Skin epidermis (tissue), 12 donors: ENCODE data around the gene NCL.

Experiments
- H3K27ac ChIP-seq, 21 experiments: fragments of 200-600 bp; sonication (generic) in 11 of 21; one replicate each; pipeline ENCODE4 v1.5.0; 2020; ENCODE audit warnings: mild to moderate bottlenecking in 3 of 21, inconsistent platforms in 2 of 21, moderate library complexity in 2 of 21
- H3K4me3 ChIP-seq, 7 experiments: fragments of 200-600 bp; sonication (generic) in 2 of 7; one replicate each; pipeline ENCODE4 v1.5.0; 2020; ENCODE audit warnings: inconsistent platforms in 2 of 7, mild to moderate bottlenecking in 2 of 7, moderate library complexity in 1 of 7

The NCL gene

GRCh38 chr2:231463698-231464575 is at the start of gene NCL:
Gene NCL, minus strand, starts transcription at chr2:231464484. Its CDS starts 131 bp downstream, at chr2:231464353.
- peak within 1 kb of the TSS; percentile 86 to 100 (median 97) for H3K27ac ChIP-seq
- H3K4me3 ChIP-seq = peak within 1 kb of the TSS; percentile 78 to 97 (median 86)

- H3K27ac ChIP-seq = peak overlapping the region in 20 of 21 experiments; percentile 49 to 95 (median 88)
These were observed 49.5 kb upstream of the NCL start for GRCh38 chr2:231513746-231514224.

GRCh38 chr2:231512222-231512621 is 47.9 kb upstream of the NCL start:
- no peak overlapping the region for H3K4me3 ChIP-seq
- no peak overlapping the region for H3K27ac ChIP-seq

More at GRCh38 chr2:231513746-231514224, 49.5 kb upstream of the NCL start:
- H3K4me3 ChIP-seq = peak overlapping the region; percentile 48 to 71 (median 58)

- no peak overlapping the region for H3K27ac ChIP-seq
- H3K4me3 ChIP-seq = no peak overlapping the region
These were observed 39.5 kb upstream of the NCL start for GRCh38 chr2:231503766-231504165.

- no peak overlapping the region for H3K4me3 ChIP-seq
These were observed 38.3 kb upstream of the NCL start for GRCh38 chr2:231502596-231502995.

GRCh38 chr2:231497651-231498050 is 33.4 kb upstream of the NCL start:
- Histone ChIP-seq H3K4me3 (no peak overlapping the region), H3K27ac (no peak overlapping the region)

More at GRCh38 chr2:231502596-231502995, 38.3 kb upstream of the NCL start:
- no peak overlapping the region for H3K27ac ChIP-seq

- H3K27ac ChIP-seq = no peak overlapping the region
- H3K4me3 ChIP-seq = no peak overlapping the region
These were observed 30.4 kb upstream of the NCL start for GRCh38 chr2:231494669-231495068.

GRCh38 chr2:231490801-231491200 is 26.5 kb upstream of the NCL start:
- H3K4me3 ChIP-seq = no peak overlapping the region
- H3K27ac ChIP-seq = no peak overlapping the region

GRCh38 chr2:231489990-231490389 is 25.7 kb upstream of the NCL start:
- no peak overlapping the region for H3K27ac ChIP-seq
- no peak overlapping the region for H3K4me3 ChIP-seq

GRCh38 chr2:231488331-231488730 is 24.0 kb upstream of the NCL start:
- no peak overlapping the region for H3K27ac ChIP-seq
- H3K4me3 ChIP-seq = no peak overlapping the region

- no peak overlapping the region for H3K4me3 ChIP-seq
These were observed 22.7 kb upstream of the NCL start for GRCh38 chr2:231486851-231487596.

GRCh38 chr2:231483398-231484329 is 19.4 kb upstream of the NCL start:
- Histone ChIP-seq H3K4me3 (peak overlapping the region; percentile 29 to 57 (median 47)), H3K27ac (peak overlapping the region; percentile 59 to 94 (median 85))

More at GRCh38 chr2:231486851-231487596, 22.7 kb upstream of the NCL start:
- H3K27ac ChIP-seq = no peak overlapping the region

GRCh38 chr2:231482806-231483391 is 18.6 kb upstream of the NCL start:
- peak overlapping the region; percentile 29 to 57 (median 47) for H3K4me3 ChIP-seq
- peak overlapping the region; percentile 59 to 94 (median 85) for H3K27ac ChIP-seq

- Histone ChIP-seq H3K27ac (no peak overlapping the region), H3K4me3 (no peak overlapping the region)
These were observed 16.5 kb upstream of the NCL start for GRCh38 chr2:231480781-231481180.

GRCh38 chr2:231479455-231479854 is 15.2 kb upstream of the NCL start:
- no peak overlapping the region for H3K27ac ChIP-seq

GRCh38 chr2:231476920-231477319 is 12.6 kb upstream of the NCL start:
- Histone ChIP-seq H3K27ac (no peak overlapping the region), H3K4me3 (no peak overlapping the region)

More at GRCh38 chr2:231479455-231479854, 15.2 kb upstream of the NCL start:
- H3K4me3 ChIP-seq = no peak overlapping the region

GRCh38 chr2:231475965-231476364 is 11.7 kb upstream of the NCL start:
- no peak overlapping the region for H3K27ac ChIP-seq
- no peak overlapping the region for H3K4me3 ChIP-seq

GRCh38 chr2:231472816-231473215 is 8.5 kb upstream of the NCL start:
- H3K27ac ChIP-seq = no peak overlapping the region

More at GRCh38 chr2:231472816-231473215, 8.5 kb upstream of the NCL start:
- no peak overlapping the region for H3K4me3 ChIP-seq
